GM10248 (cell line): ENCODE measurements around the gene TDRD12.

Source experiments
- CTCF ChIA-PET: fragments of 300-600 bp; sonication (Branson Sonifier 250); formaldehyde crosslinking; extraction: SDS; loops from one replicate; lab custom pipeline; 2021; ENCODE audit warnings: antibody characterized with exemption; lab: Yijun Ruan, JAX
- POLR2A ChIA-PET: fragments of 350-650 bp; sonication (Branson Sonifier 250); formaldehyde crosslinking; extraction: SDS; loops from one replicate; lab custom pipeline; 2020; ENCODE audit warnings: antibody characterized with exemption; lab: Yijun Ruan, JAX
- DNase-seq: peaks from one replicate; pipeline ENCODE4 v3.0.0; 2012; ENCODE audit errors: extremely low spot score
- TF ChIP-seq, protein P1 (sequence below): IDR thresholded peaks from 2 replicates; pipeline ENCODE4 v1.5.1; 2012; ENCODE audit warnings: mild to moderate bottlenecking, low read depth; ENCODE audit errors: extremely low read depth, missing control alignments, control extremely low read depth

The TDRD12 gene

DNA sequence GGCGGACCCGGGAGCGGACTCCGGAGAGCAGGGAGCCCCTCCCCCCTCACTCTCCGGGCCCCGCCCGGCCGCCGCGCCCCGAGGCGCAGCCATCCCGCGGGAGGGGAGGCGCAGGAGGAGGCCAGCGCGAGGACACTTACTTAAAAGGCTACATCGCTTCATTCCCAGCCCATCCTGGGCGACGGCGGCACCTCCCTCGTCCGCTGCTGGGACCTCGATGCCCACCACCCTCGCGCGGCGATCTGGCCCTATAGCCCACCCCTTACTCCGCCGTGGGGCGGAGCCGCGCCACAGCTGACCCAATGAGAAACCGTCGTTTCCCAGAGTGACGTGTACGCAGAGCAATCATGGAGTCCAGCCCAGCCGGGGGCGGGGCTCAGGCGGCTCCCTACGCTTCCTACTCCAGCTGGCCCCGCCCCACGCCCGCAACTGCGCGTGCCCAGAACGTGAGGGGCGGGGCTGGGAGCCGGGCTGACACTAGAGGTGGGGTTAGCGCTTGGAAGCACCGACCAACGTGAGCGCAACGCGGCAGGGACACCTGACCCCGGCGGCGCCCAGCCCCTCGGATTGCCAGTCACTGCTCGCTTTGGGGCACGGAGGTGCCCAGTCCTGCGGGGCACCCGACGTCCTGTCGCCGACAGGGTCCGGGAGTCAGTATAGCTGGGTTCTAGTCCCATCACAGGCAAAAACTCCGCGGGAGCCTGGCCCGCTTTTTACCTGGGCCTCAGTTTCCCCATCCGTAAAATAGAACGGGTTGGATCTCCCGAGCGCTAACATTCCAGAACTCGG lies 44.4 kb upstream of the TDRD12 start, which contains the start of gene ANKRD27:
Gene ANKRD27 (minus strand): TSS at position 250 of the 789 bp plus-strand sequence. CDS start 16,165 bp downstream, outside the sequence.
- peak; percentile 99 for DNase-seq
- CTCF ChIA-PET: interaction anchor here (1.6 to 2.1 kb wide), 2 partner anchors 16 to 450 kb away, joined by 4 to 6 read pairs; partner anchors contain the start of gene NUDT19
- TF ChIP-seq, protein P1, sequence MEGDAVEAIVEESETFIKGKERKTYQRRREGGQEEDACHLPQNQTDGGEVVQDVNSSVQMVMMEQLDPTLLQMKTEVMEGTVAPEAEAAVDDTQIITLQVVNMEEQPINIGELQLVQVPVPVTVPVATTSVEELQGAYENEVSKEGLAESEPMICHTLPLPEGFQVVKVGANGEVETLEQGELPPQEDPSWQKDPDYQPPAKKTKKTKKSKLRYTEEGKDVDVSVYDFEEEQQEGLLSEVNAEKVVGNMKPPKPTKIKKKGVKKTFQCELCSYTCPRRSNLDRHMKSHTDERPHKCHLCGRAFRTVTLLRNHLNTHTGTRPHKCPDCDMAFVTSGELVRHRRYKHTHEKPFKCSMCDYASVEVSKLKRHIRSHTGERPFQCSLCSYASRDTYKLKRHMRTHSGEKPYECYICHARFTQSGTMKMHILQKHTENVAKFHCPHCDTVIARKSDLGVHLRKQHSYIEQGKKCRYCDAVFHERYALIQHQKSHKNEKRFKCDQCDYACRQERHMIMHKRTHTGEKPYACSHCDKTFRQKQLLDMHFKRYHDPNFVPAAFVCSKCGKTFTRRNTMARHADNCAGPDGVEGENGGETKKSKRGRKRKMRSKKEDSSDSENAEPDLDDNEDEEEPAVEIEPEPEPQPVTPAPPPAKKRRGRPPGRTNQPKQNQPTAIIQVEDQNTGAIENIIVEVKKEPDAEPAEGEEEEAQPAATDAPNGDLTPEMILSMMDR: no peak
- POLR2A ChIA-PET: interaction anchor here (1.1 kb wide), 1 partner anchor 16 kb away, joined by 3 read pairs; the partner anchor contains the start of gene NUDT19

DNA sequence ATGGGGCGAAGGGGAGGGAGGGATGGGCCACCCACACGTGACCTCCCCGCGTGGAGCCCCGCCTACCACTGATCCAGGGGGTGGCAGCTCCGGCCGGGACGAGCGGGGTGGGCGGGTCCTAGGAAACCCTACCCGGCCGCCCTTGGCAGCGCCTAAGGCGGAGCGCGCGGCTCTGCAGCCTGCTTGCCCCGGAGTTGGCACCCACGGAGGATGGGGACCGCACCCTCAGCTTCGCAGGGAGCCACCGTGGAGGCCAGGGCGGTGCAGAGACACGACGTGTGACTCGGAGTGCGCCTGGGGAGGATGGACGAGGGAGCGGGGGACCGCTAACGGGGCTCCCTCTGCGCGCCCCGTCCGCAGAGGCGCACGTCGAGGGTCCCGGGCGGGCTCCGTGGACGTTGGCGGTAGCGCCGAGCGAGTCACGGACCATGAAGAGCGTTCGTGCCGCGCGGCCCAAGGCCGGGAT lies 43.8 kb upstream of the TDRD12 start, which contains the start of gene RGS9BP:
Gene RGS9BP (plus strand): TSS at position 129 of the 466 bp plus-strand sequence. CDS start 416 bp downstream, outside the sequence.
- POLR2A ChIA-PET: interaction anchor here (1.1 kb wide), 1 partner anchor 16 kb away, joined by 3 read pairs; the partner anchor contains the start of gene NUDT19
- DNase-seq: peak; percentile 46
- TF ChIP-seq, protein P1: no peak
- CTCF ChIA-PET: interaction anchor here (0.8 to 2.1 kb wide), 3 partner anchors 16 to 449 kb away, joined by 3 to 6 read pairs (median 4); partner anchors contain the start of gene NUDT19

DNA sequence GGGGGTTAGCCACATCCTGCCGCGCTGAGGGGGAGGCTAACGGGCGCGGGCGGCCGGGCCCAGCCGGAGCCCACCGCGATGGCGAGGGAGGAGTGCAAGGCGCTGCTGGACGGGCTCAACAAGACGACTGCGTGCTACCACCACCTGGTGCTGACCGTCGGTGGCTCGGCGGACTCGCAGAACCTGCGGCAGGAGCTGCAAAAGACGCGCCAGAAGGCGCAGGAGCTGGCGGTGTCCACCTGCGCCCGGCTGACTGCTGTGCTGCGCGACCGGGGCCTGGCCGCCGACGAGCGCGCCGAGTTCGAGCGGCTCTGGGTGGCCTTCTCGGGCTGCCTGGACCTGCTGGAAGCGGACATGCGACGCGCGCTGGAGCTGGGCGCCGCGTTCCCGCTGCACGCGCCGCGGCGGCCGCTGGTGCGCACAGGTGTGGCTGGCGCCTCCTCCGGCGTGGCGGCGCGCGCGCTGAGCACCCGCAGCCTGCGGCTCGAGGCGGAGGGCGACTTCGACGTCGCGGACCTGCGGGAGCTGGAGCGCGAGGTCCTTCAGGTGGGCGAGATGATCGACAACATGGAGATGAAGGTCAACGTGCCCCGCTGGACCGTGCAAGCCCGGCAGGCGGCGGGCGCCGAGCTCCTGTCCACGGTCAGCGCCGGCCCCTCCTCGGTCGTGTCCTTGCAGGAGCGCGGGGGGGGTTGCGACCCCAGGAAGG lies 43.2 kb upstream of the TDRD12 start:
- TF ChIP-seq, protein P1: no peak
- POLR2A ChIA-PET: no interaction called here
- DNase-seq: no peak
- CTCF ChIA-PET: interaction anchor here (0.8 to 2.1 kb wide), 3 partner anchors 15 to 448 kb away, joined by 3 to 6 read pairs (median 4); partner anchors contain the start of gene NUDT19

DNA sequence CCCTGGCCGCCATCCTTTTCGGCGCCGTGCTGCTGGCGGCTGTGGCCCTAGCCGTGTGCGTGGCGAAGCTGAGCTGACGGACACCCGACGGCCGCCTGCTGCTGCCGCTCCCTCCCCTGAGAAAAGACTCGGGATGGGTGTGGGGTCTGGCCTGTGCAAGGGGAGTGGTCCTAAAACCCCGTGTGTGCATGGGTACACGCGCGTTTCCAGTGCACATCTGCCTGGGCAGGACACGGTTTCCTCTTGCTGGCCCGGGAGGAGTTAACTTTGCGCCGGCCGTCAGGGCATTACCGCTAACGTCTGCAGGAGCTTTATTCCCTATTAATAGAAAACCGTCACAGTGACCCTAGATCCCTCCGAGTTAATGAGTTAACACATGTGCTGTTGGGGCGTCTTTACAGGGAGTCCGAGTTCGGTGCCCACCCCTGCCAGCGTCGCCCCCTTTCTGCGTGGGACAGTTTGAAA lies 42.6 kb upstream of the TDRD12 start:
- CTCF ChIA-PET: interaction anchor here (1.6 to 2.1 kb wide), 2 partner anchors 14 to 448 kb away, joined by 4 to 6 read pairs; partner anchors contain the start of gene NUDT19
- POLR2A ChIA-PET: no interaction called here
- no peak for DNase-seq
- TF ChIP-seq, protein P1: no peak

DNA sequence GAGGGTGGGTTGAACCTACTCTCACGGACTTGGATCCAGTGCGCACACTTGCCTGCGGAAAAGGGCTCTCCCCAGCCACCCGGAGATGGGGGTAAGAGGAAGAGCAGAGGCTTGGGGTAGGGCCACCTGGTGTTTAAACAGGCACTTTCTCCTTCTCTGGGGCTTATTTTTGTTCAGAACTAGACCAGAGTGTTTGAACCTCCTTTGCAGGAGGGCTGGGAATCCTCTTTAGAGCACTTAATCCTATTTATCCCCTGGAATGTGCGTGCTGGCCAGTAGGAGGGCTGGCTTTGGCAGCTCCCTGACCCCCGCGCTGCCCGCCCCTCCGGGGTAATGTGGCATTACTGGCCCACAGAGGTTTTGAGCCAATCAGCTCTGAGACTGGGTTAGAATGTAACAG lies 41.9 kb upstream of the TDRD12 start:
- no peak for DNase-seq
- TF ChIP-seq, protein P1: no peak
- ChIA-PET CTCF (interaction anchor here (1.1 kb wide), 1 partner anchor 22 kb away, joined by 3 read pairs; no protein-coding TSS in a partner anchor), POLR2A (no interaction called here)
